Loucy (cell line): Measurements from ENCODE around the gene AFG3L2.
A peak's percentile ranks its signal among the peaks of the same experiment; 100 is the strongest.

Experiments used
- H2AFZ ChIP-seq: fragments of 200-600 bp; sonication (generic); 2 replicates; pipeline ENCODE4 v1.6.0; 2016; ENCODE audit warnings: antibody characterized with exemption, mild to moderate bottlenecking, low read length, moderate library complexity
- H3F3A ChIP-seq: fragments of 200-600 bp; 2 replicates; pipeline ENCODE4 v1.6.0; 2016; ENCODE audit warnings: antibody characterized with exemption, low read depth, mild to moderate bottlenecking
- H3K27me3 ChIP-seq: fragments of 200-600 bp; sonication (generic); 2 replicates; pipeline ENCODE4 v1.6.1; 2014; ENCODE audit warnings: low read length, mild to moderate bottlenecking; ENCODE audit not compliant: insufficient read depth, poor library complexity, severe bottlenecking
- H3K36me3 ChIP-seq: fragments of 200-600 bp; sonication (generic); 2 replicates; pipeline ENCODE4 v1.6.1; 2016; ENCODE audit warnings: low read length; ENCODE audit not compliant: insufficient read depth
- H3K4me1 ChIP-seq: fragments of 200-600 bp; sonication (generic); 2 replicates; pipeline ENCODE4 v1.5.1; 2014; ENCODE audit warnings: low read length, mild to moderate bottlenecking; ENCODE audit not compliant: insufficient read depth, poor library complexity, severe bottlenecking
- H3K4me2 ChIP-seq: fragments of 200-600 bp; sonication (generic); 2 replicates; pipeline ENCODE4 v1.6.0; 2014; ENCODE audit warnings: antibody characterized with exemption, low read length, low read depth, mild to moderate bottlenecking; ENCODE audit not compliant: poor library complexity, severe bottlenecking
- H3K4me3 ChIP-seq: fragments of 200-600 bp; sonication (generic); 2 replicates; pipeline ENCODE4 v1.5.1; 2014; ENCODE audit warnings: low read length, mild to moderate bottlenecking, mixed read lengths; ENCODE audit not compliant: poor library complexity, severe bottlenecking
- H3K79me2 ChIP-seq: fragments of 200-600 bp; sonication (generic); 2 replicates; pipeline ENCODE4 v1.6.1; 2014; ENCODE audit warnings: low read length; ENCODE audit not compliant: insufficient read depth
- H3K9ac ChIP-seq: fragments of 200-600 bp; sonication (generic); 2 replicates; pipeline ENCODE4 v1.6.0; 2014; ENCODE audit warnings: mild to moderate bottlenecking, low read depth, low read length, moderate library complexity; ENCODE audit not compliant: poor library complexity, severe bottlenecking
- H3K9me2 ChIP-seq: fragments of 200-600 bp; sonication (generic); replicated peaks from 2 replicates; pipeline ENCODE4 v1.6.1; 2016; ENCODE audit warnings: low read depth, low read length, mixed read lengths
- H3K9me3 ChIP-seq: fragments of 200-600 bp; sonication (generic); 2 replicates; pipeline ENCODE4 v1.6.1; 2014; ENCODE audit warnings: mild to moderate bottlenecking, antibody characterized with exemption, low read length, low read depth; ENCODE audit not compliant: insufficient read depth
- H4K20me1 ChIP-seq: fragments of 200-600 bp; sonication (generic); 2 replicates; pipeline ENCODE4 v1.6.0; 2014; ENCODE audit warnings: antibody characterized with exemption, low read length, mild to moderate bottlenecking; ENCODE audit not compliant: insufficient read depth, poor library complexity, severe bottlenecking
- EZH2phosphoT487 ChIP-seq: fragments of 200-600 bp; IDR thresholded peaks from 2 replicates; pipeline ENCODE4 v1.6.1; 2018; ENCODE audit warnings: antibody characterized with exemption, mild to moderate bottlenecking, moderate library complexity, borderline replicate concordance
- TF ChIP-seq, protein P1 (sequence below): fragments of 200-600 bp; sonication (generic); conservative IDR thresholded peaks from 2 replicates; pipeline ENCODE4 v1.5.1; 2014; ENCODE audit warnings: mild to moderate bottlenecking, antibody characterized with exemption, low read length

The AFG3L2 gene

GRCh38 chr18:12373771-12374116 lies 3.3 kb downstream of the AFG3L2 start:
- Histone ChIP-seq H4K20me1 (peaks cover 63% of the 10 kb centered on the region), H3K27me3 (no peaks in the 10 kb centered on the region), H3K4me1 (peaks cover 47% of the 10 kb centered on the region), H3K9me2 (no peaks in the 10 kb centered on the region), H3K9me3 (no peaks in the 10 kb centered on the region), H3F3A (no peaks in the 10 kb centered on the region; the same call in 1 of the 2 replicates), H3K4me2 (peak overlapping the region; percentile 96), H3K4me3 (peak overlapping the region; percentile 88), H3K9ac (peak overlapping the region; percentile 52), H3K79me2 (peaks cover 79% of the 10 kb centered on the region), H3K36me3 (peaks cover 6% of the 10 kb centered on the region; the same call in 1 of the 2 replicates), H2AFZ (no peak overlapping the region)
- TF ChIP-seq EZH2phosphoT487 = no peak
- TF ChIP-seq, protein P1, sequence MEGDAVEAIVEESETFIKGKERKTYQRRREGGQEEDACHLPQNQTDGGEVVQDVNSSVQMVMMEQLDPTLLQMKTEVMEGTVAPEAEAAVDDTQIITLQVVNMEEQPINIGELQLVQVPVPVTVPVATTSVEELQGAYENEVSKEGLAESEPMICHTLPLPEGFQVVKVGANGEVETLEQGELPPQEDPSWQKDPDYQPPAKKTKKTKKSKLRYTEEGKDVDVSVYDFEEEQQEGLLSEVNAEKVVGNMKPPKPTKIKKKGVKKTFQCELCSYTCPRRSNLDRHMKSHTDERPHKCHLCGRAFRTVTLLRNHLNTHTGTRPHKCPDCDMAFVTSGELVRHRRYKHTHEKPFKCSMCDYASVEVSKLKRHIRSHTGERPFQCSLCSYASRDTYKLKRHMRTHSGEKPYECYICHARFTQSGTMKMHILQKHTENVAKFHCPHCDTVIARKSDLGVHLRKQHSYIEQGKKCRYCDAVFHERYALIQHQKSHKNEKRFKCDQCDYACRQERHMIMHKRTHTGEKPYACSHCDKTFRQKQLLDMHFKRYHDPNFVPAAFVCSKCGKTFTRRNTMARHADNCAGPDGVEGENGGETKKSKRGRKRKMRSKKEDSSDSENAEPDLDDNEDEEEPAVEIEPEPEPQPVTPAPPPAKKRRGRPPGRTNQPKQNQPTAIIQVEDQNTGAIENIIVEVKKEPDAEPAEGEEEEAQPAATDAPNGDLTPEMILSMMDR = no peak

GRCh38 chr18:12373116-12373770 lies 3.8 kb downstream of the AFG3L2 start:
- TF ChIP-seq, protein P1 = no peak
- no peak for TF ChIP-seq EZH2phosphoT487
- Histone ChIP-seq H3K36me3 (peaks cover 10% of the 10 kb centered on the region; the same call in 1 of the 2 replicates), H3K4me3 (peak overlapping the region; percentile 88), H2AFZ (no peak overlapping the region), H3K9me3 (no peaks in the 10 kb centered on the region), H3K9ac (no peak overlapping the region), H3K9me2 (no peaks in the 10 kb centered on the region), H3K4me2 (peak overlapping the region; percentile 96), H4K20me1 (peaks cover 64% of the 10 kb centered on the region), H3F3A (no peaks in the 10 kb centered on the region; the same call in 1 of the 2 replicates), H3K4me1 (peaks cover 47% of the 10 kb centered on the region), H3K79me2 (peaks cover 84% of the 10 kb centered on the region), H3K27me3 (no peaks in the 10 kb centered on the region)

- Histone ChIP-seq H3K4me1 (peaks cover 41% of the 10 kb centered on the region), H3K4me2 (peak overlapping the region; percentile 96), H3K9ac (no peak overlapping the region), H2AFZ (no peak overlapping the region), H3K27me3 (no peaks in the 10 kb centered on the region), H3K9me3 (no peaks in the 10 kb centered on the region), H4K20me1 (peaks cover 64% of the 10 kb centered on the region), H3F3A (no peaks in the 10 kb centered on the region; the same call in 1 of the 2 replicates), H3K36me3 (peaks cover 14% of the 10 kb centered on the region; the same call in 1 of the 2 replicates), H3K79me2 (peaks cover 87% of the 10 kb centered on the region), H3K4me3 (peak overlapping the region; percentile 88), H3K9me2 (no peaks in the 10 kb centered on the region)
- no peak for TF ChIP-seq EZH2phosphoT487
- TF ChIP-seq, protein P1 = no peak
Observed at GRCh38 chr18:12372406-12372805, 4.6 kb downstream of the AFG3L2 start.
